Psoas muscle (tissue), 8 donors: ENCODE results near the gene PMIS2. TPM values are rescaled to one million over a fixed set of nuclear protein-coding genes. Genes with fewer than 3 reads are reported as not detected.

Experiments used
- ATAC-seq, 4 donors: fragments of 200-7000 bp; cut with Tn5 transposase; one replicate each; pipeline ENCODE4 v1.9.1; 2020; ENCODE audit warnings: moderate library complexity in 3 of 4, mild to moderate bottlenecking in 2 of 4
- DNase-seq, 2 donors: peaks; one replicate each; pipeline ENCODE4 v3.0.0-alpha.2; 2020
- H3K27ac ChIP-seq: fragments of 200-600 bp; one replicate; pipeline ENCODE4 v1.8.0; 2022
- H3K27me3 ChIP-seq, 3 donors: fragments of 200-600 bp in 1 of 3; one replicate each; pipeline versions ENCODE4 v1.6.1 to v1.8.0; 2013 to 2022; ENCODE audit warnings: low read length in 2 of 3, mild to moderate bottlenecking in 2 of 3, moderate library complexity in 1 of 3; ENCODE audit not compliant: insufficient read depth in 3 of 3
- H3K36me3 ChIP-seq, 2 donors: fragments of 200-600 bp in 1 of 2; one replicate each; pipeline versions ENCODE4 v1.6.1 to v1.8.0; 2013 to 2022; ENCODE audit warnings: low read depth in 1 of 2, mild to moderate bottlenecking in 1 of 2, moderate library complexity in 1 of 2; ENCODE audit not compliant: insufficient read depth in 1 of 2
- H3K4me1 ChIP-seq: fragments of 200-600 bp; one replicate; pipeline ENCODE4 v1.8.0; 2022
- H3K4me3 ChIP-seq: fragments of 200-600 bp; one replicate; pipeline ENCODE4 v1.8.0; 2022; ENCODE audit warnings: mild to moderate bottlenecking
- H3K9me3 ChIP-seq: fragments of 200-600 bp; one replicate; pipeline ENCODE4 v1.8.0; 2022
- CTCF ChIP-seq: fragments of 200-600 bp; IDR thresholded peaks from one replicate; pipeline ENCODE4 v1.8.0; 2022; ENCODE audit warnings: antibody characterized with exemption
- WGBS, 3 donors: extraction: QIAGEN DNeasy Blood & Tissue Kit; methylation state at CpG; one replicate each; pipeline versions ENCODE4 v1.1.6 to v1.1.7; 2013; 5-methylcytosine and 5-hydroxymethylcytosine counted together
- intact Hi-C, 2 donors: fragments of 100-400 bp; cut with DNase I; formaldehyde crosslinking; loops; one replicate each; pipeline versions ENCODE4 v1.11.0 to v1.14.2; 2022
- polyA plus RNA-seq, 3 donors: library from polyadenylated mRNA; stranded (reverse); fragments of 200-250 nt; gene quantifications; one replicate each; pipeline ENCODE4 v1.2.3, GENCODE V29; 2013
- total RNA-seq, 4 donors: library from RNA; stranded (reverse); fragmentation: NEBNext Ultra II Directional in 2 of 4; extraction: Animal tissue kit (Norgen Biotek cat#: 25700) in 2 of 4; gene quantifications; one replicate each; pipeline versions ENCODE4 v1.2.1 to v1.2.4, GENCODE V29; 2021 to 2023
- donor health status: healthy with polysubstance abuse.
- donor health status: DM: no; HTN: no; CAD: no; lungs with moderate emphysema.
- donor health status: Bipolar disorder and iron deficiency.
- donor health status: healthy.
- donor health status: DM: yes; HTN: yes; CAD: no.
- donor health status: DM: no; HTN: no; CAD: no.
- donor health status: DM: no; HTN: no; CAD: no.
- donor health status: DM: yes; HTN: yes; CAD: no.

PMIS2 gene
- total and polyA plus RNA-seq, 7 donors, result not detected

GRCh38 chr19:35545855-35546381, 40.1 kb upstream of the PMIS2 start:
- intact Hi-C loops, result loop anchor here (2.0 to 10.0 kb wide), 4 partner anchors 83 to 389 kb away; partner anchors contain the start of genes COX6B1 (in 1 of the 2), KMT2B (in 1 of the 2), LRFN3 (in 1 of the 2) and RBM42 (in 1 of the 2)
- ATAC-seq (peak; percentile 18 to 51 (median 44)), DNase-seq (peak; percentile 47 to 60)
- Histone ChIP-seq H3K36me3 (peaks cover 0 to 19% of the 10 kb centered on the region in 2 donors), H3K4me1 (peaks cover 27% of the 10 kb centered on the region), H3K9me3 (no peaks in the 10 kb centered on the region), H3K4me3 (peak overlapping the region; percentile 79), H3K27me3 (no peaks in the 10 kb centered on the region), H3K27ac (peak overlapping the region; percentile 90)
- WGBS, 3 donors, result 3% methylated on average over 24 to 27 of the region's 27 CpGs
- no peak for TF ChIP-seq CTCF

- ATAC-seq (no peak), DNase-seq (no peak)
- no peaks in the 10 kb centered on the region for H3K9me3 ChIP-seq
- H3K27ac ChIP-seq, result peak overlapping the region; percentile 90
- TF ChIP-seq CTCF, result no peak
- 83 to 90% (median 87%) methylated on average over 8 of the region's 8 CpGs for WGBS, 3 donors
- peaks cover 0 to 19% of the 10 kb centered on the region in 2 donors for H3K36me3 ChIP-seq
- no peaks in the 10 kb centered on the region for H3K27me3 ChIP-seq
- H3K4me3 ChIP-seq, result peak overlapping the region; percentile 79
- peaks cover 27% of the 10 kb centered on the region for H3K4me1 ChIP-seq
- intact Hi-C loops, result loop anchor here (5.0 to 10.0 kb wide), 3 partner anchors 101 to 388 kb away; partner anchors contain the start of genes COX6B1 (in 1 of the 2), KMT2B (in 1 of the 2) and LRFN3 (in 1 of the 2)
Observed at GRCh38 chr19:35546532-35546931, 39.4 kb upstream of the PMIS2 start.

- no peak for DNase-seq
- WGBS, 3 donors, result 18 to 23% (median 21%) methylated on average over 6 of the region's 6 CpGs
- no peaks in the 10 kb centered on the region for H3K9me3 ChIP-seq
- peaks cover 23% of the 10 kb centered on the region for H3K4me1 ChIP-seq
- intact Hi-C loops, result loop anchor here (1.0 to 10.0 kb wide), 4 partner anchors 98 to 386 kb away; partner anchors contain the start of genes COX6B1 (in 1 of the 2), KMT2B (in 1 of the 2) and LRFN3 (in 1 of the 2)
- peak in 3 of 4 donors; percentile 27 to 39 (median 29) for ATAC-seq
- no peaks in the 10 kb centered on the region for H3K27me3 ChIP-seq
- TF ChIP-seq CTCF, result peak; percentile 68
- no peak overlapping the region for H3K27ac ChIP-seq
- no peak overlapping the region for H3K4me3 ChIP-seq
- H3K36me3 ChIP-seq, result peaks cover 0 to 19% of the 10 kb centered on the region in 2 donors
Observed at GRCh38 chr19:35549174-35549788, 36.7 kb upstream of the PMIS2 start.

- Histone ChIP-seq H3K27me3 (no peaks in the 10 kb centered on the region), H3K27ac (no peak overlapping the region), H3K9me3 (no peaks in the 10 kb centered on the region), H3K4me1 (peaks cover 18% of the 10 kb centered on the region), H3K4me3 (no peak overlapping the region), H3K36me3 (peaks cover 0 to 19% of the 10 kb centered on the region in 2 donors)
- ATAC-seq (no peak), DNase-seq (no peak)
- intact Hi-C loops, result loop anchor here (1.0 to 10.0 kb wide), 5 partner anchors 55 to 385 kb away; partner anchors contain the start of genes COX6B1 (in 1 of the 2), KMT2B (in 1 of the 2) and LRFN3 (in 1 of the 2)
- no peak for TF ChIP-seq CTCF
- 58 to 81% (median 65%) methylated on average over 15 of the region's 15 CpGs for WGBS, 3 donors
Observed at GRCh38 chr19:35549879-35550523, 36.0 kb upstream of the PMIS2 start.
